ENCODE data around the gene BAX. TPM values are rescaled to one million over a fixed set of nuclear protein-coding genes. Genes with fewer than 3 reads are reported as not detected.

The BAX gene
- polyA plus RNA-seq, 2 of the 4 experiments (the other 2 are of a cell fraction) = 134 to 299 TPM

- TF ChIP-seq ESRRA (IDR thresholded peaks at IDR 0.05; ENCODE audit: borderline replicate concordance, low read length) (peak; percentile 29; the same call in 1 of the 2 replicates), JUNB (IDR thresholded peaks at IDR 0.05) (no peak), EHF (CRISPR knock-in tag; IDR thresholded peaks at IDR 0.05) (peak; percentile 45; the same call in 1 of the 2 replicates), FOSL2 (IDR thresholded peaks at IDR 0.05) (no peak), FOSL2 (CRISPR knock-in tag; IDR thresholded peaks at IDR 0.05) (no peak), RARB (CRISPR knock-in tag; IDR thresholded peaks at IDR 0.05) (no peak; the same call in 1 of the 2 replicates), TFCP2L1 (CRISPR knock-in tag; IDR thresholded peaks at IDR 0.05) (peak; percentile 74; the same call in 1 of the 2 replicates), NPAS2 (CRISPR knock-in tag; IDR thresholded peaks at IDR 0.05; ENCODE audit: borderline replicate concordance) (no peak), E2F6 (IDR thresholded peaks at IDR 0.05; ENCODE audit: borderline replicate concordance, low read depth) (peak; percentile 73; the same call in 1 of the 2 replicates), REST (IDR thresholded peaks at IDR 0.05) (no peak), CHD4 (IDR thresholded peaks at IDR 0.05; ENCODE audit: borderline replicate concordance) (no peak), KDM1A (IDR thresholded peaks at IDR 0.05; ENCODE audit: low read depth) (no peak), TP53 (CRISPR knock-in tag; IDR thresholded peaks at IDR 0.05) (peak; percentile 50; the same call in 1 of the 2 replicates)
- TF ChIP-seq, protein P1, sequence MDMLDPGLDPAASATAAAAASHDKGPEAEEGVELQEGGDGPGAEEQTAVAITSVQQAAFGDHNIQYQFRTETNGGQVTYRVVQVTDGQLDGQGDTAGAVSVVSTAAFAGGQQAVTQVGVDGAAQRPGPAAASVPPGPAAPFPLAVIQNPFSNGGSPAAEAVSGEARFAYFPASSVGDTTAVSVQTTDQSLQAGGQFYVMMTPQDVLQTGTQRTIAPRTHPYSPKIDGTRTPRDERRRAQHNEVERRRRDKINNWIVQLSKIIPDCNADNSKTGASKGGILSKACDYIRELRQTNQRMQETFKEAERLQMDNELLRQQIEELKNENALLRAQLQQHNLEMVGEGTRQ (IDR thresholded peaks at IDR 0.05) = 0 out of 2 replicates have a peak, but pooled peaks have one; percentile 2
- TF ChIP-seq, protein P2, sequence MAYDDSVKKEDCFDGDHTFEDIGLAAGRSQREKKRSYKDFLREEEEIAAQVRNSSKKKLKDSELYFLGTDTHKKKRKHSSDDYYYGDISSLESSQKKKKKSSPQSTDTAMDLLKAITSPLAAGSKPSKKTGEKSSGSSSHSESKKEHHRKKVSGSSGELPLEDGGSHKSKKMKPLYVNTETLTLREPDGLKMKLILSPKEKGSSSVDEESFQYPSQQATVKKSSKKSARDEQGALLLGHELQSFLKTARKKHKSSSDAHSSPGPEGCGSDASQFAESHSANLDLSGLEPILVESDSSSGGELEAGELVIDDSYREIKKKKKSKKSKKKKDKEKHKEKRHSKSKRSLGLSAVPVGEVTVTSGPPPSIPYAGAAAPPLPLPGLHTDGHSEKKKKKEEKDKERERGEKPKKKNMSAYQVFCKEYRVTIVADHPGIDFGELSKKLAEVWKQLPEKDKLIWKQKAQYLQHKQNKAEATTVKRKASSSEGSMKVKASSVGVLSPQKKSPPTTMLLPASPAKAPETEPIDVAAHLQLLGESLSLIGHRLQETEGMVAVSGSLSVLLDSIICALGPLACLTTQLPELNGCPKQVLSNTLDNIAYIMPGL (CRISPR knock-in tag; IDR thresholded peaks at IDR 0.05; ENCODE audit: borderline replicate concordance) = peak; percentile 57; the same call in 1 of the 2 replicates
Measured at GRCh38 chr19:48962029-48962848, 7.6 kb downstream of the BAX start (continued).

GRCh38 chr19:48962849-48963165 is 8.1 kb downstream of the BAX start:
- Histone ChIP-seq H3K4me1 (peaks cover 54% of the 10 kb centered on the region), H3K9me3 (no peaks in the 10 kb centered on the region), H3K27ac (peak overlapping the region; percentile 92 to 96), H3K4me2 (peak overlapping the region; percentile 80), H3K4me3 (peak overlapping the region; percentile 33)
- 0% methylated on average over 1 of the region's 7 CpGs for WGBS (ENCODE audit: missing lambda C conversion rate)
- peak in 1 of 2 experiments; percentile 1; a peak in 2 of 6 replicates for ATAC-seq
- no peak for TF ChIP-seq ELK1 (IDR thresholded peaks at IDR 0.05; ENCODE audit: low read depth, low read length)
- no peak for TF ChIP-seq JUN (IDR thresholded peaks at IDR 0.05)
- no peak for TF ChIP-seq SREBF2 (IDR thresholded peaks at IDR 0.05)
- no peak for FAIRE-seq
- CTCF ChIA-PET = interaction anchor here (1.1 to 5.4 kb wide), 3 partner anchors 8 to 175 kb away, joined by 3 to 39 read pairs (median 4); no protein-coding TSS in a partner anchor
- POLR2A ChIA-PET = interaction anchor here (1.3 to 1.5 kb wide), 4 partner anchors 37 to 91 kb away, joined by 12 to 18 read pairs (median 14); partner anchors contain the start of genes NUCB1 and PPP1R15A
- DNase-seq (ENCODE audit: low read depth in 1 of 2, low spot score in 1 of 2) = peak in 1 of 2 experiments; percentile 50
